PC-3 (cell line): Measurements from ENCODE around the gene MSRB2. TPM values are rescaled to one million over a fixed set of nuclear protein-coding genes. Genes with fewer than 3 reads are reported as not detected.
"Not testable (repeated sequence)": the region's sequence is repeated elsewhere in the genome, so short reads cannot be mapped to it uniquely, and the experiment has no call there.

Source experiments
- ATAC-seq: fragments of 200-7000 bp; cut with Tn5 transposase; 2 replicates; pipeline ENCODE4 v1.9.1; 2020; ENCODE audit warnings: mild to moderate bottlenecking, moderate library complexity
- BruUV-seq: library from RNA; stranded (reverse); fragments of 400-500 nt; replicated peaks from 2 replicates; lab custom pipeline; 2021; lab: Mats Ljungman, UMichigan
- CTCF ChIA-PET: fragments of 300-600 bp; sonication (Branson Sonifier 250); formaldehyde crosslinking; loops from one replicate; lab custom pipeline; 2022; ENCODE audit warnings: antibody characterized with exemption; lab: Charles Lee
- POLR2A ChIA-PET: fragments of 300-600 bp; sonication (Branson Sonifier 250); formaldehyde crosslinking; loops from one replicate; lab custom pipeline; 2022; ENCODE audit warnings: antibody characterized with exemption; ENCODE audit not compliant: unreplicated experiment; lab: Charles Lee
- DNase-seq: peaks from one replicate; pipeline ENCODE4 v3.0.0-alpha.2; 2015
- H2AFZ ChIP-seq: fragments of 300-600 bp; sonication (generic); 2 replicates; pipeline ENCODE4 v1.6.0; 2016; ENCODE audit warnings: antibody characterized with exemption, low read length
- H3F3A ChIP-seq: fragments of 300-600 bp; sonication (generic); one replicate; pipeline ENCODE4 v1.6.0; 2017; ENCODE audit warnings: antibody characterized with exemption, low read length, control low read depth, mild to moderate bottlenecking; ENCODE audit not compliant: unreplicated experiment
- H3K27ac ChIP-seq: fragments of 300-600 bp; sonication (generic); 2 replicates; pipeline ENCODE4 v1.5.1; 2016; ENCODE audit warnings: mild to moderate bottlenecking, low read length
- H3K27me3 ChIP-seq: fragments of 300-600 bp; sonication (generic); 2 replicates; pipeline ENCODE4 v1.6.1; 2016; ENCODE audit warnings: low read length, mixed read lengths
- H3K36me3 ChIP-seq: fragments of 300-600 bp; sonication (generic); 2 replicates; pipeline ENCODE4 v1.6.1; 2016; ENCODE audit warnings: low read depth, mixed run types, low read length, mixed read lengths
- H3K4me1 ChIP-seq: fragments of 300-600 bp; sonication (generic); 2 replicates; pipeline ENCODE4 v1.5.1; 2016; ENCODE audit warnings: low read length; ENCODE audit not compliant: insufficient read depth
- H3K4me2 ChIP-seq: fragments of 300-600 bp; sonication (generic); 2 replicates; pipeline ENCODE4 v1.6.0; 2016; ENCODE audit warnings: low read length
- H3K4me3 ChIP-seq: fragments of 300-600 bp; sonication (generic); 2 replicates; pipeline ENCODE4 v1.5.1; 2016; ENCODE audit warnings: mild to moderate bottlenecking, low read length, mixed read lengths
- H3K79me2 ChIP-seq: fragments of 300-600 bp; sonication (generic); 2 replicates; pipeline ENCODE4 v1.6.1; 2017; ENCODE audit warnings: low read length, mixed read lengths
- H3K9ac ChIP-seq: fragments of 300-600 bp; sonication (generic); 2 replicates; pipeline ENCODE4 v1.6.0; 2016; ENCODE audit warnings: mild to moderate bottlenecking, low read length
- H3K9me2 ChIP-seq: fragments of 300-600 bp; sonication (generic); replicated peaks from 2 replicates; pipeline ENCODE4 v1.6.1; 2016; ENCODE audit warnings: mixed run types, low read length, mixed read lengths
- H3K9me3 ChIP-seq: fragments of 300-600 bp; sonication (generic); 2 replicates; pipeline ENCODE4 v1.6.1; 2016; ENCODE audit warnings: low read length, mixed read lengths
- H4K20me1 ChIP-seq: fragments of 300-600 bp; sonication (generic); 2 replicates; pipeline ENCODE4 v1.6.1; 2016; ENCODE audit warnings: low read length, mixed read lengths
- EZH2 ChIP-seq: fragments of 300-600 bp; sonication (generic); IDR thresholded peaks from one replicate; pipeline ENCODE4 v1.6.1; 2017; ENCODE audit warnings: antibody characterized with exemption, mild to moderate bottlenecking, low read length; ENCODE audit not compliant: unreplicated experiment
- EZH2phosphoT487 ChIP-seq: fragments of 300-600 bp; sonication (generic); IDR thresholded peaks from 2 replicates; pipeline ENCODE4 v1.6.1; 2018; ENCODE audit warnings: mild to moderate bottlenecking, antibody characterized with exemption, low read length, borderline replicate concordance
- intact Hi-C: fragments of 100-400 bp; cut with micrococcal nuclease; formaldehyde crosslinking; loops from 2 replicates; pipeline ENCODE4 v1.9.0; 2023
- total RNA-seq: library from RNA; depleted of rRNA; stranded (reverse); fragments of >200 nt; gene quantifications from 2 replicates; pipeline ENCODE4 v1.2.3, GENCODE V29; 2014
- TF ChIP-seq, protein P1 (sequence below): fragments of 300-600 bp; sonication (generic); conservative IDR thresholded peaks from 2 replicates; pipeline ENCODE4 v1.5.1; 2017; ENCODE audit warnings: antibody characterized with exemption, low read depth, mild to moderate bottlenecking, low read length

The MSRB2 gene
- total RNA-seq, 1 experiment from 2014 or later, result 14.3 TPM

DNA sequence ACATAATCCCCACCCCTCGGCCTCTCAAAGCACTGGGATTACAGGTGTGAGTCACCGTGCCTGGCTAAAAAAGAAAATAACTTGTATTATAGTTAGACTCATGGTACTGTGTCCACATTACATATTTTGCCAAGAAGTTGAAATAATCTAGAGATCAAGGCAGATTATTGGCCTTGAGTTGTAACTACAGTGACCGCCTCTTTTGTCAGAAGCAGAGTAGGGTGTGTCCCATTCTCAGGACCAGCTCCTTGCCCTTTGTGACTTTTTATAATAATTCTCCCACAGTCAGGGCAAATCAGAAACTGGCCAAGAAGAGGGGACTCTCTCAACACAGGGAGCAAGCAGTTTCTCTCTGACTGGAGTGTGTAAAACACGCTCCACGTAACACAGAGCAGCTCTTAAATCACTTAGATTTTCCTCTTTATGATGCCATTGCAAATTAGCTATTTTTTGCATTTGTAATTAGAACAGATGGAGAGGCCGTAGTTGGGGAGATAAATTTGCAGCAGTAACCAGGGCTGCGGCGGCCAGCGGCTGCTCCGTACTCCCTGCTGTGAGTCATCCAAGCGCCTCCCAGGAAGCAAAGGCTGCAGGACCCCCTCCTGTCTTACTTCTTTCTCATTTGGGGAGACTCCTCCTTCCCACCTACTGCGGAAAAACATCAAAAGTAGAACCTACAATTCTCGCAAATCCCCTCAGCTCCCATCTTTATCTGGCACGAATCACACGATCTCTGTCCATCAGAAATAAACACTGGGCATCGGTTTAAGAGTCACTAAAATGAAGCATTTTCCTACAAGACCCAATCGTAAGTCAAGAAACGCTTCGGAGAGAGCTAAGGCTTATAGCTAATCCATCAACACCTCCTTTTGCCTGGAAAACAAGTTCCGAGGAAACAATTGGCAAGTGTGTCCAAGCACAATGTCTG is 32.1 kb upstream of the MSRB2 start:
- Histone ChIP-seq H3K4me3 (no peak overlapping the region), H2AFZ (no peak overlapping the region), H3K4me2 (no peak overlapping the region), H3K9me3 (no peaks in the 10 kb centered on the region), H3K9ac (no peak overlapping the region), H3K36me3 (no peaks in the 10 kb centered on the region), H3K4me1 (peaks cover 9% of the 10 kb centered on the region; the same call in 1 of the 2 replicates), H3K79me2 (no peaks in the 10 kb centered on the region), H3K27ac (no peak overlapping the region), H3F3A (no peaks in the 10 kb centered on the region), H3K9me2 (no peaks in the 10 kb centered on the region), H3K27me3 (no peaks in the 10 kb centered on the region), H4K20me1 (no peaks in the 10 kb centered on the region)
- CTCF ChIA-PET, result no interaction called here
- POLR2A ChIA-PET, result no interaction called here
- no TSS peak for BruUV-seq
- intact Hi-C loops, result no loop called here
- TF ChIP-seq EZH2phosphoT487, result no peak
- no peak for TF ChIP-seq EZH2
- TF ChIP-seq, protein P1, sequence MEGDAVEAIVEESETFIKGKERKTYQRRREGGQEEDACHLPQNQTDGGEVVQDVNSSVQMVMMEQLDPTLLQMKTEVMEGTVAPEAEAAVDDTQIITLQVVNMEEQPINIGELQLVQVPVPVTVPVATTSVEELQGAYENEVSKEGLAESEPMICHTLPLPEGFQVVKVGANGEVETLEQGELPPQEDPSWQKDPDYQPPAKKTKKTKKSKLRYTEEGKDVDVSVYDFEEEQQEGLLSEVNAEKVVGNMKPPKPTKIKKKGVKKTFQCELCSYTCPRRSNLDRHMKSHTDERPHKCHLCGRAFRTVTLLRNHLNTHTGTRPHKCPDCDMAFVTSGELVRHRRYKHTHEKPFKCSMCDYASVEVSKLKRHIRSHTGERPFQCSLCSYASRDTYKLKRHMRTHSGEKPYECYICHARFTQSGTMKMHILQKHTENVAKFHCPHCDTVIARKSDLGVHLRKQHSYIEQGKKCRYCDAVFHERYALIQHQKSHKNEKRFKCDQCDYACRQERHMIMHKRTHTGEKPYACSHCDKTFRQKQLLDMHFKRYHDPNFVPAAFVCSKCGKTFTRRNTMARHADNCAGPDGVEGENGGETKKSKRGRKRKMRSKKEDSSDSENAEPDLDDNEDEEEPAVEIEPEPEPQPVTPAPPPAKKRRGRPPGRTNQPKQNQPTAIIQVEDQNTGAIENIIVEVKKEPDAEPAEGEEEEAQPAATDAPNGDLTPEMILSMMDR, result no peak
- DNase-seq (peak; percentile 6), ATAC-seq (no peak)

DNA sequence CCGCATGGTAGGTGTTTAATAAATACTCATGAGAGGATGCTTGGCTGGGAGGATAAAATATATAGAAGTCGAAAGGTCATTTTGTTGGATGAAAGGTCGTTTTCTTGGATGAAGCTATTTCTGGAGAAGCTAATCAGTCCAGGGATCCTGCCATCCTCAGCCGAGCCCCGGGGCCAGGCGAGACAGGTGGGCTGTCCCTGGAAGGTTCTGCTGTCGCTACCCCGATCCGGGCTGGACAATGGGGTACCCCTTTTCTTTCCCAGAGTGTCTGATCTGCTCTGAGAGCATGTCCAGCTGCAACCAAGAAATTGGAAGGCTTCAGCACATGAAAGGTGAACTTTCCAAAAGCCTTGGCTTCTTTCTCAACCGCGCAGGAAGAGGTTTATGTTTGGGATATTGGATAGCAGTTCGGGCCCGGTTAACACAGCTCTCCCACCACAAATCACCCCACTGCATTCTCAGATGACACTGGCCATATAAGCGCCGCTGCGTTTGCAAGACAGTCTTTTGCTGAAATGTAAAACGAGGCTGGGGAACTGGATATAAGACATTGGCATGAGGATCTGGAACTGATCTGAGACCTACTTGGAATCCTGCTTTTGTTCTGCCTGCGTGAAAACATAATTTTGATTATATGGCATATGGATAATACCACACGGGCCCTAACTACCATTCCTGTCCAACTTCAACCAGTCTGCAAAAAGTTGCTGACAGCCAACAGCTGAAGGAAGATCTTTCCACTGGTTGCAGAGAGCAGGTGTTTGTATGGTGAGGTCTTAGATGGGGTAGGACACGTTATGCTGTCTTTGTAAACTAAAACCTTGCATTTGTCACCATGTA is 31.2 kb upstream of the MSRB2 start:
- TF ChIP-seq EZH2phosphoT487, result no peak
- TF ChIP-seq, protein P1, result no peak
- Histone ChIP-seq H3K9ac (no peak overlapping the region), H3K4me2 (no peak overlapping the region), H3K36me3 (no peaks in the 10 kb centered on the region), H3F3A (no peaks in the 10 kb centered on the region), H3K27ac (no peak overlapping the region), H3K4me1 (peaks cover 9% of the 10 kb centered on the region; the same call in 1 of the 2 replicates), H3K9me3 (no peaks in the 10 kb centered on the region), H2AFZ (no peak overlapping the region), H3K27me3 (no peaks in the 10 kb centered on the region), H3K9me2 (no peaks in the 10 kb centered on the region), H3K79me2 (no peaks in the 10 kb centered on the region), H4K20me1 (no peaks in the 10 kb centered on the region), H3K4me3 (no peak overlapping the region)
- no TSS peak for BruUV-seq
- no peak for ATAC-seq
- CTCF ChIA-PET, result no interaction called here
- DNase-seq, result no peak
- POLR2A ChIA-PET, result no interaction called here
- intact Hi-C loops, result no loop called here

DNA sequence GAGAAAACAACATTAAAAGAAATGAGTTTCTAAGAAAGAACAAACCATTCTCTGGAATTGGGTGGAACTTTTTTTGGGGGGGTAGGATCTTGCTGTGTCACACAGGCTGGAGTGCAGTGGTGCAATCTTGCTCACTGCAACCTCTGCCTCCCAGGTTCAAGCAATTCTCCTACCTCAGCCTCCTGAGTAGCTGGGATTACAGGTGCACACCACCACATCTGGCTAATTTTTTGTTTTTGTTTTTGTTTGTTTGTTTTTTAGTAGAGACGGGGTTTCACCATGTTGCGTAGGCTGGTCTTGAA is 30.6 kb upstream of the MSRB2 start:
- DNase-seq, BruUV-seq, H2AFZ ChIP-seq, H3K4me2 ChIP-seq, CTCF ChIA-PET, H3K27me3 ChIP-seq, H3K79me2 ChIP-seq, H3K27ac ChIP-seq, POLR2A ChIA-PET, intact Hi-C loops, H4K20me1 ChIP-seq, H3K9me3 ChIP-seq, H3K4me1 ChIP-seq, H3K4me3 ChIP-seq, H3F3A ChIP-seq, H3K36me3 ChIP-seq, H3K9me2 ChIP-seq, H3K9ac ChIP-seq, ATAC-seq: not testable (repeated sequence)
